CD14-positive monocyte (primary cell): ENCODE results near the gene RSL24D1. TPM values are rescaled to one million over a fixed set of nuclear protein-coding genes. Genes with fewer than 3 reads are reported as not detected.

ENCODE experiments used
- DNase-seq, 3 donors: peaks; one replicate each; pipeline ENCODE4 v3.0.0-alpha.2; 2011 to 2022
- H2AFZ ChIP-seq: 2 replicates; pipeline ENCODE4 v1.6.0; 2012; ENCODE audit warnings: mild to moderate bottlenecking, low read depth, low read length, inconsistent platforms; ENCODE audit not compliant: insufficient read depth, poor library complexity, severe bottlenecking
- H3K27ac ChIP-seq, 2 donors: 1 replicate in 1 of 2; 2 replicates in 1 of 2; pipeline ENCODE4 v1.5.1; 2012 to 2013; ENCODE audit warnings: low read length in 2 of 2, control low read depth in 1 of 2, inconsistent platforms in 1 of 2, low read depth in 1 of 2, mild to moderate bottlenecking in 1 of 2
- H3K27me3 ChIP-seq, 2 donors: one replicate each; pipeline versions ENCODE4 v1.6.0 to v1.6.1; 2011 to 2013; ENCODE audit warnings: low read length in 2 of 2; ENCODE audit not compliant: control insufficient read depth in 2 of 2, insufficient read depth in 2 of 2
- H3K36me3 ChIP-seq, 2 donors: replicated peaks in 1 of 2; 1 replicate in 1 of 2; 2 replicates in 1 of 2; pipeline versions ENCODE4 v1.5.1 to v1.6.1; 2012 to 2013; ENCODE audit warnings: low read length in 2 of 2, control low read depth in 1 of 2, inconsistent platforms in 1 of 2, mild to moderate bottlenecking in 1 of 2; ENCODE audit not compliant: insufficient read depth in 2 of 2, control insufficient read depth in 1 of 2
- H3K4me1 ChIP-seq, 2 donors: 1 replicate in 1 of 2; 2 replicates in 1 of 2; pipeline versions ENCODE4 v1.5.1 to v1.6.1; 2012 to 2013; ENCODE audit warnings: low read length in 2 of 2, control low read depth in 1 of 2, inconsistent platforms in 1 of 2, mild to moderate bottlenecking in 1 of 2, moderate library complexity in 1 of 2; ENCODE audit not compliant: insufficient read depth in 2 of 2, control insufficient read depth in 1 of 2
- H3K4me2 ChIP-seq: replicated peaks from 2 replicates; pipeline ENCODE3; 2012; ENCODE audit warnings: low read length, moderate library complexity, mild to moderate bottlenecking; ENCODE audit not compliant: poor library complexity, severe bottlenecking; ENCODE audit errors: extremely low read depth
- H3K4me3 ChIP-seq, 3 experiments: fragments of 200-600 bp in 1 of 3; sonication (generic) in 1 of 3; replicated peaks in 1 of 3; 1 replicate in 2 of 3; 2 replicates in 1 of 3; pipeline ENCODE4 v1.5.1; 2011 to 2013; ENCODE audit warnings: low read length in 3 of 3, mild to moderate bottlenecking in 3 of 3, control low read depth in 2 of 3, low read depth in 2 of 3, inconsistent platforms in 1 of 3, moderate library complexity in 1 of 3
- H3K79me2 ChIP-seq: 2 replicates; pipeline ENCODE4 v1.6.0; 2012; ENCODE audit warnings: mild to moderate bottlenecking, control low read depth, inconsistent platforms, low read length, moderate library complexity; ENCODE audit not compliant: insufficient read depth
- H3K9ac ChIP-seq: 2 replicates; pipeline ENCODE4 v1.6.0; 2017; ENCODE audit warnings: low read length, mild to moderate bottlenecking; ENCODE audit not compliant: insufficient read depth, poor library complexity, severe bottlenecking
- H3K9me3 ChIP-seq, 2 donors: replicated peaks in 1 of 2; 1 replicate in 1 of 2; 2 replicates in 1 of 2; pipeline versions ENCODE4 v1.5.1 to v1.6.1; 2012 to 2013; ENCODE audit warnings: low read length in 2 of 2, control low read depth in 1 of 2; ENCODE audit not compliant: control insufficient read depth in 1 of 2, insufficient read depth in 1 of 2
- H4K20me1 ChIP-seq: 2 replicates; pipeline ENCODE4 v1.6.0; 2012; ENCODE audit warnings: mild to moderate bottlenecking, low read length, control low read depth, moderate library complexity; ENCODE audit not compliant: insufficient read depth
- H3K27ac Mint-ChIP-seq, 7 donors: one replicate each; pipeline ENCODE4 v1.8.0; 2020; ENCODE audit warnings: mild to moderate bottlenecking in 7 of 7, mixed read lengths in 7 of 7, moderate library complexity in 6 of 7, inconsistent platforms in 2 of 7
- H3K27me3 Mint-ChIP-seq, 3 donors: one replicate each; pipeline ENCODE4 v1.8.0; 2021 to 2022; ENCODE audit warnings: low read depth in 3 of 3, mild to moderate bottlenecking in 3 of 3, mixed read lengths in 3 of 3, moderate library complexity in 3 of 3, inconsistent platforms in 1 of 3
- H3K36me3 Mint-ChIP-seq, 2 donors: one replicate each; pipeline ENCODE4 v1.8.0; 2020; ENCODE audit warnings: mixed read lengths in 2 of 2, inconsistent platforms in 1 of 2, mild to moderate bottlenecking in 1 of 2
- H3K4me1 Mint-ChIP-seq: one replicate; pipeline ENCODE4 v1.8.0; 2020; ENCODE audit warnings: mild to moderate bottlenecking, mixed read lengths
- H3K4me3 Mint-ChIP-seq, 2 donors: one replicate each; pipeline ENCODE4 v1.8.0; 2020; ENCODE audit warnings: mild to moderate bottlenecking in 2 of 2, mixed read lengths in 2 of 2, moderate library complexity in 1 of 2
- H3K9me3 Mint-ChIP-seq, 7 donors: one replicate each; pipeline ENCODE4 v1.8.0; 2020 to 2022; ENCODE audit warnings: mixed read lengths in 7 of 7, mild to moderate bottlenecking in 6 of 7, moderate library complexity in 6 of 7, inconsistent platforms in 2 of 7
- WGBS: methylation state at CpG from one replicate; pipeline ENCODE4 v1.1.5; 2013; ENCODE audit warnings: missing lambda C conversion rate; ENCODE audit not compliant: insufficient coverage; 5-methylcytosine and 5-hydroxymethylcytosine counted together
- intact Hi-C, 2 donors: fragments of 100-400 bp; cut with micrococcal nuclease; formaldehyde crosslinking; loops; one replicate each; pipeline versions ENCODE4 v1.15.0 to v1.15.1; 2023
- polyA plus RNA-seq, 3 donors: library from polyadenylated mRNA; depleted of rRNA in 1 of 3; unstranded in 2 of 3; stranded (reverse) in 1 of 3; fragments of 300-500 nt in 2 of 3; fragments of >200 nt in 1 of 3; fragmentation: Illumina TruSeq in 2 of 3; gene quantifications; 1 replicate in 2 of 3; 2 replicates in 1 of 3; pipeline ENCODE4 v1.2.3, GENCODE V29; 2012 to 2021
- TF ChIP-seq, protein P1 (sequence below): fragments of 200-600 bp; IDR thresholded peaks from one replicate; pipeline ENCODE4 v1.8.0; 2022; ENCODE audit warnings: antibody characterized with exemption, mild to moderate bottlenecking

The RSL24D1 gene
- polyA plus RNA-seq, 3 donors = 28.0 to 84.2 (median 73.0) TPM

DNA sequence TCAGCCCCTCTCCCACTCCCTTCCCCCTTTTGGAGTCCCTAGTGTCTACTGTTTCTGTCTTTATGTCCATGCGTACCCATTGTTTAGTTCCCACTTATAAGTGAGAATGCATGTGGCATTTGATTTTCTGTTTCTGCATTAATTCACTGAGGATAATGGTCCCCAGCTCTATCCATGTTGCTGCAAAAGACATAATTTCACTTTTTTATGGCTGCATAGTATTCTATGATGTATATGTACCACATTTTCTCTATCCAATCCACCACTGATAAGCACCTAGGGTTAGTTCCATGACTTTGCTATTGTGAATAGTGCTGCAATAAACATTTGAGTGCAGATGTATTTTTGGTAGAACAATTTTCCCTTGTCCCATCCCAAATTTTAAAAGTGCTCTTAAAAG, 34.2 kb upstream of the RSL24D1 start:
- Histone ChIP-seq H3K9me3 (no peaks in the 10 kb centered on the region), H3K79me2 (peaks cover 69% of the 10 kb centered on the region), H3K4me3 (no peak overlapping the region), H2AFZ (no peak overlapping the region), H3K27me3 (no peaks in the 10 kb centered on the region), H3K27ac (peak overlapping the region in 1 of 2 donors; percentile 25), H3K9ac (no peak overlapping the region), H3K4me1 (peaks cover 0 to 3% of the 10 kb centered on the region in 2 donors), H4K20me1 (peaks cover 4% of the 10 kb centered on the region), H3K4me2 (no peak overlapping the region), H3K36me3 (peaks cover 60 to 88% of the 10 kb centered on the region in 2 donors)
- Mint-ChIP-seq H3K4me1 (peaks cover 10% of the 10 kb centered on the region), H3K27ac (peak overlapping the region in 1 of 7 donors; percentile 70), H3K36me3 (peaks cover 71 to 84% of the 10 kb centered on the region in 2 donors), H3K27me3 (no peaks in the 10 kb centered on the region), H3K9me3 (no peaks in the 10 kb centered on the region), H3K4me3 (no peak overlapping the region)
- no peak for DNase-seq
- TF ChIP-seq, protein P1, sequence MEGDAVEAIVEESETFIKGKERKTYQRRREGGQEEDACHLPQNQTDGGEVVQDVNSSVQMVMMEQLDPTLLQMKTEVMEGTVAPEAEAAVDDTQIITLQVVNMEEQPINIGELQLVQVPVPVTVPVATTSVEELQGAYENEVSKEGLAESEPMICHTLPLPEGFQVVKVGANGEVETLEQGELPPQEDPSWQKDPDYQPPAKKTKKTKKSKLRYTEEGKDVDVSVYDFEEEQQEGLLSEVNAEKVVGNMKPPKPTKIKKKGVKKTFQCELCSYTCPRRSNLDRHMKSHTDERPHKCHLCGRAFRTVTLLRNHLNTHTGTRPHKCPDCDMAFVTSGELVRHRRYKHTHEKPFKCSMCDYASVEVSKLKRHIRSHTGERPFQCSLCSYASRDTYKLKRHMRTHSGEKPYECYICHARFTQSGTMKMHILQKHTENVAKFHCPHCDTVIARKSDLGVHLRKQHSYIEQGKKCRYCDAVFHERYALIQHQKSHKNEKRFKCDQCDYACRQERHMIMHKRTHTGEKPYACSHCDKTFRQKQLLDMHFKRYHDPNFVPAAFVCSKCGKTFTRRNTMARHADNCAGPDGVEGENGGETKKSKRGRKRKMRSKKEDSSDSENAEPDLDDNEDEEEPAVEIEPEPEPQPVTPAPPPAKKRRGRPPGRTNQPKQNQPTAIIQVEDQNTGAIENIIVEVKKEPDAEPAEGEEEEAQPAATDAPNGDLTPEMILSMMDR = no peak
- WGBS = no CpG with 5 or more reads among the region's 1 CpG
- intact Hi-C loops = no loop called here

- DNase-seq = no peak
- H3K79me2 ChIP-seq = peaks cover 66% of the 10 kb centered on the region
- 100% methylated on average over 1 of the region's 3 CpGs for WGBS
- Mint-ChIP-seq H3K27ac (peak overlapping the region in 6 of 7 donors; percentile 18 to 85 (median 66)), H3K27me3 (no peaks in the 10 kb centered on the region), H3K9me3 (no peaks in the 10 kb centered on the region), H3K4me1 (peaks cover 18% of the 10 kb centered on the region), H3K4me3 (no peak overlapping the region), H3K36me3 (peaks cover 74 to 89% of the 10 kb centered on the region in 2 donors)
- no peaks in the 10 kb centered on the region for H3K9me3 ChIP-seq
- no peak overlapping the region for H3K4me3 ChIP-seq
- TF ChIP-seq, protein P1 = no peak
- no peak overlapping the region for H3K4me2 ChIP-seq
- H3K9ac ChIP-seq = no peak overlapping the region
- H3K36me3 ChIP-seq = peaks cover 68 to 96% of the 10 kb centered on the region in 2 donors
- peak overlapping the region in 1 of 2 donors; percentile 60 for H3K27ac ChIP-seq
- intact Hi-C loops = no loop called here
- H3K27me3 ChIP-seq = no peaks in the 10 kb centered on the region
- no peaks in the 10 kb centered on the region for H4K20me1 ChIP-seq
- peaks cover 4 to 11% of the 10 kb centered on the region in 2 donors for H3K4me1 ChIP-seq
- H2AFZ ChIP-seq = no peak overlapping the region
These were observed 33.4 kb upstream of the RSL24D1 start for GRCh38 chr15:55230051-55230670.
